HepG2 (cell line): Measurements from ENCODE around the gene SPRYD3. TPM values are rescaled to one million over a fixed set of nuclear protein-coding genes. Genes with fewer than 3 reads are reported as not detected.
A peak's percentile ranks its signal among the peaks of the same experiment; 100 is the strongest.

Experiments used
- BORCS8-MEF2B ChIP-seq: sonication (generic); formaldehyde crosslinking; IDR thresholded peaks from 2 replicates; pipeline ENCODE4 v1.8.0; 2022; ENCODE audit warnings: mild to moderate bottlenecking, missing genetic modification reagents
- CENPX ChIP-seq: sonication (generic); formaldehyde crosslinking; IDR thresholded peaks from 2 replicates; pipeline ENCODE4 v1.9.0; 2021; ENCODE audit warnings: mild to moderate bottlenecking, missing genetic modification reagents, moderate library complexity
- EHMT2 ChIP-seq: fragments of 200-600 bp; sonication (generic); IDR thresholded peaks from 2 replicates; pipeline ENCODE4 v1.7.0; 2017; ENCODE audit warnings: antibody characterized with exemption, low read depth, low read length, borderline replicate concordance
- HMGXB4 ChIP-seq, 2 experiments: sonication (generic) in 1 of 2; formaldehyde crosslinking in 1 of 2; IDR thresholded peaks; 2 replicates each; pipeline versions ENCODE4 v1.4.0 to v1.6.1; 2018 to 2020; ENCODE audit warnings: missing genetic modification reagents in 2 of 2, borderline replicate concordance in 1 of 2, low read depth in 1 of 2, mild to moderate bottlenecking in 1 of 2, missing biosample characterization in 1 of 2
- HNF1B ChIP-seq: sonication (generic); formaldehyde crosslinking; IDR thresholded peaks from 2 replicates; pipeline ENCODE4 v1.5.1; 2020; ENCODE audit warnings: mild to moderate bottlenecking, moderate library complexity, missing genetic modification reagents
- HOXD1 ChIP-seq: sonication (generic); formaldehyde crosslinking; IDR thresholded peaks from 2 replicates; pipeline ENCODE4 v1.5.0; 2020; ENCODE audit warnings: missing genetic modification reagents
- MED1 ChIP-seq: sonication (generic); formaldehyde crosslinking; IDR thresholded peaks from 2 replicates; pipeline ENCODE4 v1.4.0; 2020; ENCODE audit warnings: missing genetic modification reagents
- MYC ChIP-seq: sonication (generic); formaldehyde crosslinking; IDR thresholded peaks from 2 replicates; pipeline ENCODE4 v1.9.0; 2021; ENCODE audit warnings: missing genetic modification reagents, borderline replicate concordance
- PBX3 ChIP-seq: sonication (generic); formaldehyde crosslinking; IDR thresholded peaks from 2 replicates; pipeline ENCODE4 v1.8.1; 2023; ENCODE audit warnings: missing genetic modification reagents, inconsistent platforms, borderline replicate concordance
- THAP9 ChIP-seq: sonication (generic); formaldehyde crosslinking; IDR thresholded peaks from 2 replicates; pipeline ENCODE4; 2020; ENCODE audit warnings: missing genetic modification reagents, mild to moderate bottlenecking, borderline replicate concordance
- YEATS4 ChIP-seq: sonication (generic); formaldehyde crosslinking; IDR thresholded peaks from 2 replicates; pipeline ENCODE4 v1.4.0; 2020; ENCODE audit warnings: missing genetic modification reagents, borderline replicate concordance
- ZMYM4 ChIP-seq: sonication (generic); formaldehyde crosslinking; IDR thresholded peaks from 2 replicates; pipeline ENCODE4 v1.8.1; 2023; ENCODE audit warnings: mild to moderate bottlenecking, missing genetic modification reagents
- ZNF17 ChIP-seq: sonication (generic); formaldehyde crosslinking; IDR thresholded peaks from 2 replicates; pipeline ENCODE4 v1.5.0; 2020; ENCODE audit warnings: mild to moderate bottlenecking, missing genetic modification reagents
- ZNF281 ChIP-seq: sonication (generic); formaldehyde crosslinking; IDR thresholded peaks from 2 replicates; pipeline ENCODE4 v1.4.0; 2020; ENCODE audit warnings: missing genetic modification reagents, borderline replicate concordance
- ZNF350 ChIP-seq: sonication (generic); formaldehyde crosslinking; IDR thresholded peaks from 2 replicates; pipeline ENCODE4 v1.4.0; 2020; ENCODE audit warnings: mild to moderate bottlenecking, low read depth, missing genetic modification reagents, borderline replicate concordance
- ZNF83 ChIP-seq: sonication (generic); formaldehyde crosslinking; IDR thresholded peaks from 2 replicates; pipeline ENCODE4 v1.4.0; 2020; ENCODE audit warnings: missing genetic modification reagents, mild to moderate bottlenecking, borderline replicate concordance
- polyA plus RNA-seq, 8 experiments: library from polyadenylated mRNA; depleted of rRNA in 3 of 8; stranded (reverse) in 7 of 8; unstranded in 1 of 8; fragments of >200 nt; fragmentation: Illumina TruSeq in 4 of 8; extraction: Trizol in 4 of 8; gene quantifications; 2 replicates each; pipeline versions ENCODE4 v1.2.1 to v1.2.3, GENCODE V29; 2011 to 2016; ENCODE audit warnings: low read depth in 4 of 8, missing spikeins in 1 of 8, mixed read lengths in 1 of 8; ENCODE audit not compliant: insufficient read depth in 1 of 8
- total RNA-seq, 5 experiments: library from RNA; depleted of rRNA; stranded (reverse); fragments of >200 nt; fragmentation: Illumina TruSeq; extraction: Trizol; gene quantifications; 2 replicates each; pipeline ENCODE4 v1.2.3, GENCODE V29; 2016; ENCODE audit warnings: low read depth in 1 of 5

SPRYD3 gene
- total and polyA plus RNA-seq, 2 of the 13 experiments (the other 11 are each of a cell fraction or from before 2014, with no cell fraction given): 9.0 to 9.2 TPM

DNA sequence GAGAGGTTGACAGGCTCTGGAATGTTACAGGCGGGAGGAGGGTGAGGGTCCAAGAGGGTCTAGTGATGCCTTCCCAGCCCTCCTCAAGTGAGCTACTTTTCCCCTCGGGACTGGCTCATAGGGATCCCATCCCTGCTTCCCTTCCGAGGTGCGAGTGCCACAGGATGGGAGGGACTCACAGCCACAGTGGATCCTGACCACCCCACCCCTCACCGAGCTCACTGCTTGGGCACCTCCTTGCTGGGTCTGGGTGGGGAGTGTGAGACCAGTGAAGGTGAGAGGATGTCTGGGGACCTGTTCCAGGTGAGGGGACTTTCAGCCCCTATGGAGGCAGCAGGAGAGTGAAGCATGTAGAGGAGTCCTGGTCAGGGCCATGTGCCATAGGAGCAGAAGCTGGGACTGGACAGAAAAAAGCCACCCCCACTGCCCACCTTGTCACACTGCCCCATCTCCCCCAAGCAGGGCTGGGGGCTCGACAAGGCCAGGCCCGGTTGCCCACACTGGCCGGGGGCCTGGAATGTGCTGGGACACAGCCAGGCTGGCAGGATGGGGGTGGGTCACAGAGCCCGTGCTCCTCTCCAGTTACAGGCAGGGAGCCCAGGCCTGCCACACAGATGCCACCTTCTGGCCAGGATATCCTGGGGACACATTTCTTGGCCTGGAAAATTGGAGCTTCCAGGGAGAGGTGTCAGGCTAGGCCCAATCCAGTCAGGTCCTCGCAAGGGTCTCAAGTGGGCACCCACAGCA is 31.0 kb downstream of the SPRYD3 start (continued):
- 0 out of 2 replicates have a peak, but pooled peaks have one; percentile 4 for TF ChIP-seq ZMYM4
- no peak for TF ChIP-seq PBX3 (CRISPR knock-in tag)
- TF ChIP-seq HMGXB4 (CRISPR knock-in tag; IDR thresholded peaks at IDR 0.05; ENCODE audit: borderline replicate concordance in 1 of 2, low read depth in 1 of 2): peak; percentile 46 to 55; a peak in 2 of 4 replicates
- peak; percentile 25; the same call in 1 of the 2 replicates for TF ChIP-seq ZNF350 (CRISPR knock-in tag)
- 0 out of 2 replicates have a peak, but pooled peaks have one; percentile 16 for TF ChIP-seq HNF1B (CRISPR knock-in tag)
- 0 out of 2 replicates have a peak, but pooled peaks have one; percentile 8 for TF ChIP-seq BORCS8-MEF2B (CRISPR knock-in tag)
- TF ChIP-seq ZNF83 (CRISPR knock-in tag): no peak
- no peak for TF ChIP-seq EHMT2
- no peak for TF ChIP-seq ZNF17 (CRISPR knock-in tag)
- no peak for TF ChIP-seq CENPX (CRISPR knock-in tag)
- peak; percentile 23; the same call in 1 of the 2 replicates for TF ChIP-seq HOXD1 (CRISPR knock-in tag)
- peak; percentile 55; the same call in 1 of the 2 replicates for TF ChIP-seq THAP9 (CRISPR knock-in tag)
- TF ChIP-seq YEATS4 (CRISPR knock-in tag): no peak
- TF ChIP-seq MYC (CRISPR knock-in tag): peak; percentile 27; the same call in 1 of the 2 replicates
- TF ChIP-seq ZNF281 (CRISPR knock-in tag): peak; percentile 47; the same call in 1 of the 2 replicates
- TF ChIP-seq MED1 (CRISPR knock-in tag): peak; percentile 27; the same call in 1 of the 2 replicates
- TF ChIP-seq, all 625 proteins: peak for 46
